ENCODE data around the gene GPI. TPM values are rescaled to one million over a fixed set of nuclear protein-coding genes. Genes with fewer than 3 reads are reported as not detected.

Gene GPI
- total and polyA plus RNA-seq, 2 experiments from 2014 or later = 196 to 299 TPM

- H3K4me3 ChIP-seq = no peak overlapping the region
- DNase-seq = no peak
- no peak overlapping the region for H3K9ac ChIP-seq
- no peaks in the 10 kb centered on the region for H3F3A ChIP-seq (ENCODE audit: insufficient read depth)
- no peaks in the 10 kb centered on the region; the same call in 1 of the 2 replicates for H3K36me3 ChIP-seq (ENCODE audit: low read depth)
- no peaks in the 10 kb centered on the region for H3K27me3 ChIP-seq (replicated peaks; ENCODE audit: insufficient read depth)
- 92% methylated on average over 11 of the region's 11 CpGs for WGBS, 2 experiments (ENCODE audit: low coverage in 1 of 2, low lambda C conversion rate in 2 of 2, missing lambda C conversion rate in 2 of 2)
- in situ Hi-C loops (cut with MboI) = loop anchor here (25.0 kb wide), 1 partner anchor 562 kb away; the partner anchor contains the start of gene KCTD15
- no peak overlapping the region for H3K4me2 ChIP-seq (ENCODE audit: unreplicated experiment)
- TF ChIP-seq EZH2 (IDR thresholded peaks at IDR 0.05; ENCODE audit: insufficient read depth, poor library complexity, severe bottlenecking) = no peak
- no peaks in the 10 kb centered on the region for H3K79me2 ChIP-seq (ENCODE audit: insufficient read depth)
- no peaks in the 10 kb centered on the region for H3K4me1 ChIP-seq (ENCODE audit: insufficient read depth)
- no peaks in the 10 kb centered on the region for H3K9me3 ChIP-seq (ENCODE audit: low read depth)
- H2AFZ ChIP-seq = no peak overlapping the region
- H3K9me2 ChIP-seq (ENCODE audit: insufficient read depth) = no peaks in the 10 kb centered on the region
- H3K27ac ChIP-seq = no peak overlapping the region
- H4K20me1 ChIP-seq (ENCODE audit: insufficient read depth) = no peaks in the 10 kb centered on the region
Measured at GRCh38 chr19:34348899-34349487, 16.0 kb upstream of the GPI start.

DNA sequence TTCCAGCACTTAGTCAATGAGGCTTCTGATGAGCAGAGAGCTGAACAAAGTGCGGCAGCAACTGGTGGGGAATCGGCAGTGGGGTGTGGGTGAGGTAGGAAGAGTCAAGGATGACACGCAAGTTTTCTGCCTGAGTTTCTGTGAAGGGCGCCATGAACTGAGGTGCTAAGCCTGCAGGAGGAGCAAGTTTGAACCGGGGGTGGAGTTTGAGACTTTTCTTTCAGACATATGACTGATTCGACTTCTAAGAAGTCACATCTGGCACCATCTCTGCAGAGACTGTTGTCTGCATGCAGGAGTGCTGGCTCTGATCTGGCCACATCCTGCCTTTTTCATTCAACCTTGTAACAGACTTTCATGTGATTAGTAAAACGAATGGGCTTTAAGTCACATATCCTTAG, 14.8 kb upstream of the GPI start:
- Histone ChIP-seq H3K9me2 (ENCODE audit: insufficient read depth) (no peaks in the 10 kb centered on the region), H2AFZ (no peak overlapping the region), H3K4me3 (no peak overlapping the region), H3K27me3 (replicated peaks; ENCODE audit: insufficient read depth) (no peaks in the 10 kb centered on the region), H3K4me1 (ENCODE audit: insufficient read depth) (no peaks in the 10 kb centered on the region), H3K36me3 (ENCODE audit: low read depth) (peaks cover 6% of the 10 kb centered on the region; the same call in 1 of the 2 replicates), H3K4me2 (ENCODE audit: unreplicated experiment) (no peak overlapping the region), H3K9me3 (ENCODE audit: low read depth) (no peaks in the 10 kb centered on the region), H4K20me1 (ENCODE audit: insufficient read depth) (no peaks in the 10 kb centered on the region), H3F3A (ENCODE audit: insufficient read depth) (no peaks in the 10 kb centered on the region), H3K9ac (no peak overlapping the region), H3K79me2 (ENCODE audit: insufficient read depth) (no peaks in the 10 kb centered on the region), H3K27ac (no peak overlapping the region)
- TF ChIP-seq EZH2phosphoT487 (IDR thresholded peaks at IDR 0.05; ENCODE audit: insufficient read depth, low read depth) (no peak), EZH2 (IDR thresholded peaks at IDR 0.05; ENCODE audit: insufficient read depth, poor library complexity, severe bottlenecking) (no peak)
- in situ Hi-C loops (cut with MboI) = no loop called here
- DNase-seq = peak; percentile 63
- 70 to 74% methylated on average over 7 of the region's 7 CpGs for WGBS, 2 experiments (ENCODE audit: low coverage in 1 of 2, low lambda C conversion rate in 2 of 2, missing lambda C conversion rate in 2 of 2)

DNA sequence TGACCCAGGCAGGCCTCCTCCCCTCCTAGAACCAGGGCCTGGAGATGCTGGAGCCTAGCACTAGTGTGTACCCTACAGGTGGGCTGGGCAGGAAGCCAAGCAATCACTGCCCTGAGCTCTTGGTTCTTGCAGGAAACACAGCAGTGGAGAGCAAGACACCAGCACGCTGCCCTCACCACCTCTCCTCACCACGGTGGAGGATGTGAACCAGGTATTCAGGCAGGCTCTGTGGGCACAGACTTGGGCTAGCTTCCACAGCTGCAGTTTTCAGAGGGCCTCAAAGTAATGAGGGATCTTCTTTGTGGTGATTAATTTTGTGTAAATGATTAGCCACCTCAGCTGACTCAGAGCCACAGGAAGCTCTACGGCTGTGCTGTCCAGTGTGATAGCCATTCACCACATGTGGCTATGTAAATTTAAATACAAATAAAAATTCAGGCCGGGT, 13.6 kb upstream of the GPI start:
- DNase-seq = no peak
- Histone ChIP-seq H3F3A (ENCODE audit: insufficient read depth) (no peaks in the 10 kb centered on the region), H4K20me1 (ENCODE audit: insufficient read depth) (no peaks in the 10 kb centered on the region), H3K27ac (no peak overlapping the region), H2AFZ (no peak overlapping the region), H3K36me3 (ENCODE audit: low read depth) (peaks cover 7% of the 10 kb centered on the region; the same call in 1 of the 2 replicates), H3K4me2 (ENCODE audit: unreplicated experiment) (no peak overlapping the region), H3K79me2 (ENCODE audit: insufficient read depth) (no peaks in the 10 kb centered on the region), H3K9ac (no peak overlapping the region), H3K27me3 (replicated peaks; ENCODE audit: insufficient read depth) (no peaks in the 10 kb centered on the region), H3K9me2 (ENCODE audit: insufficient read depth) (no peaks in the 10 kb centered on the region), H3K9me3 (ENCODE audit: low read depth) (no peaks in the 10 kb centered on the region), H3K4me3 (no peak overlapping the region), H3K4me1 (ENCODE audit: insufficient read depth) (no peaks in the 10 kb centered on the region)
- 83 to 85% methylated on average over 4 of the region's 4 CpGs for WGBS, 2 experiments (ENCODE audit: low coverage in 1 of 2, low lambda C conversion rate in 2 of 2, missing lambda C conversion rate in 2 of 2)
- in situ Hi-C loops (cut with MboI) = no loop called here
- no peak for TF ChIP-seq EZH2phosphoT487 (IDR thresholded peaks at IDR 0.05; ENCODE audit: insufficient read depth, low read depth)
- TF ChIP-seq EZH2 (IDR thresholded peaks at IDR 0.05; ENCODE audit: insufficient read depth, poor library complexity, severe bottlenecking) = no peak

GRCh38 chr19:34353546-34353945, 11.4 kb upstream of the GPI start:
- WGBS, 2 experiments (ENCODE audit: low coverage in 1 of 2, low lambda C conversion rate in 2 of 2, missing lambda C conversion rate in 2 of 2) = 92 to 93% methylated on average over 7 of the region's 7 CpGs
- H3K4me3 ChIP-seq = no peak overlapping the region
- H3K79me2 ChIP-seq (ENCODE audit: insufficient read depth) = no peaks in the 10 kb centered on the region
- peaks cover 7% of the 10 kb centered on the region; the same call in 1 of the 2 replicates for H3K36me3 ChIP-seq (ENCODE audit: low read depth)
- no peak overlapping the region for H2AFZ ChIP-seq
- no peak for TF ChIP-seq EZH2 (IDR thresholded peaks at IDR 0.05; ENCODE audit: insufficient read depth, poor library complexity, severe bottlenecking)
- TF ChIP-seq EZH2phosphoT487 (IDR thresholded peaks at IDR 0.05; ENCODE audit: insufficient read depth, low read depth) = no peak
- no peaks in the 10 kb centered on the region for H3K9me2 ChIP-seq (ENCODE audit: insufficient read depth)
- DNase-seq = no peak
- H3K4me2 ChIP-seq (ENCODE audit: unreplicated experiment) = no peak overlapping the region
- in situ Hi-C loops (cut with MboI) = no loop called here
- no peaks in the 10 kb centered on the region; the same call in 1 of the 2 replicates for H3F3A ChIP-seq (ENCODE audit: insufficient read depth)
- H3K4me1 ChIP-seq (ENCODE audit: insufficient read depth) = 0 out of 2 replicates have a peak, but pooled peaks cover 3% of the 10 kb centered on the region
- no peak overlapping the region for H3K27ac ChIP-seq
- H3K9ac ChIP-seq = no peak overlapping the region
- no peaks in the 10 kb centered on the region for H3K9me3 ChIP-seq (ENCODE audit: low read depth)
- H3K27me3 ChIP-seq (replicated peaks; ENCODE audit: insufficient read depth) = no peaks in the 10 kb centered on the region
- no peaks in the 10 kb centered on the region for H4K20me1 ChIP-seq (ENCODE audit: insufficient read depth)

All from GM23248 (cell line).